Measurements from ENCODE around the gene RFX6.

DNA sequence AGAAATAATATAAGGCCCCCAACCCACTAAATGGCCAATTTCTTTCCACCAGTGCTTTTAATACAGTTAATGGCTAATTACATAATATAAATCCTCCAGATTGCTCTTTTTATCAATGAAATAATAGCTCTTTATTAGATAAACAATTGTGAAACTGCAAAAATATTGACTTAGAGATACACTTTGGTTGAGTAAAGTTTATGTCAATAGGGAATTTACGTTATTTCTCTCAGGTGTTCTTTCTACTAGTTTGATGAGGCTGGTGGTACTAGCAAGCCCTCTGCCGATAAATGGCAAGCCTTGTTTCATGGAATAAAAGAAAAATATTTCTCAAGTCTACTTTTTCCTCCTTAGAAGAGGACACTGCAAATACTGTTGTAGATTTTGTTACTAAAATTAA, 18.9 kb downstream of the RFX6 start:
- TF ChIP-seq, protein P1, sequence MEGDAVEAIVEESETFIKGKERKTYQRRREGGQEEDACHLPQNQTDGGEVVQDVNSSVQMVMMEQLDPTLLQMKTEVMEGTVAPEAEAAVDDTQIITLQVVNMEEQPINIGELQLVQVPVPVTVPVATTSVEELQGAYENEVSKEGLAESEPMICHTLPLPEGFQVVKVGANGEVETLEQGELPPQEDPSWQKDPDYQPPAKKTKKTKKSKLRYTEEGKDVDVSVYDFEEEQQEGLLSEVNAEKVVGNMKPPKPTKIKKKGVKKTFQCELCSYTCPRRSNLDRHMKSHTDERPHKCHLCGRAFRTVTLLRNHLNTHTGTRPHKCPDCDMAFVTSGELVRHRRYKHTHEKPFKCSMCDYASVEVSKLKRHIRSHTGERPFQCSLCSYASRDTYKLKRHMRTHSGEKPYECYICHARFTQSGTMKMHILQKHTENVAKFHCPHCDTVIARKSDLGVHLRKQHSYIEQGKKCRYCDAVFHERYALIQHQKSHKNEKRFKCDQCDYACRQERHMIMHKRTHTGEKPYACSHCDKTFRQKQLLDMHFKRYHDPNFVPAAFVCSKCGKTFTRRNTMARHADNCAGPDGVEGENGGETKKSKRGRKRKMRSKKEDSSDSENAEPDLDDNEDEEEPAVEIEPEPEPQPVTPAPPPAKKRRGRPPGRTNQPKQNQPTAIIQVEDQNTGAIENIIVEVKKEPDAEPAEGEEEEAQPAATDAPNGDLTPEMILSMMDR (IDR thresholded peaks at IDR 0.05) = no peak
- TF ChIP-seq POLR2A (IDR thresholded peaks at IDR 0.05) = no peak
